Measurements from ENCODE around the gene TVP23A.

GRCh38 chr16:10828851-10829366 is 10.3 kb upstream of the TVP23A start:
- TF ChIP-seq POLR2A (IDR thresholded peaks at IDR 0.05), result peak in 1 of 2 donors; percentile 72
- TF ChIP-seq, protein P1, sequence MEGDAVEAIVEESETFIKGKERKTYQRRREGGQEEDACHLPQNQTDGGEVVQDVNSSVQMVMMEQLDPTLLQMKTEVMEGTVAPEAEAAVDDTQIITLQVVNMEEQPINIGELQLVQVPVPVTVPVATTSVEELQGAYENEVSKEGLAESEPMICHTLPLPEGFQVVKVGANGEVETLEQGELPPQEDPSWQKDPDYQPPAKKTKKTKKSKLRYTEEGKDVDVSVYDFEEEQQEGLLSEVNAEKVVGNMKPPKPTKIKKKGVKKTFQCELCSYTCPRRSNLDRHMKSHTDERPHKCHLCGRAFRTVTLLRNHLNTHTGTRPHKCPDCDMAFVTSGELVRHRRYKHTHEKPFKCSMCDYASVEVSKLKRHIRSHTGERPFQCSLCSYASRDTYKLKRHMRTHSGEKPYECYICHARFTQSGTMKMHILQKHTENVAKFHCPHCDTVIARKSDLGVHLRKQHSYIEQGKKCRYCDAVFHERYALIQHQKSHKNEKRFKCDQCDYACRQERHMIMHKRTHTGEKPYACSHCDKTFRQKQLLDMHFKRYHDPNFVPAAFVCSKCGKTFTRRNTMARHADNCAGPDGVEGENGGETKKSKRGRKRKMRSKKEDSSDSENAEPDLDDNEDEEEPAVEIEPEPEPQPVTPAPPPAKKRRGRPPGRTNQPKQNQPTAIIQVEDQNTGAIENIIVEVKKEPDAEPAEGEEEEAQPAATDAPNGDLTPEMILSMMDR (IDR thresholded peaks at IDR 0.05), result no peak
